ENCODE measurements around the gene CD83.

CD83 gene

GRCh38 chr6:14128012-14128411 is 10.4 kb downstream of the CD83 start:
- Histone ChIP-seq H3K27me3 (ENCODE audit: low read depth, low read length) (no peaks in the 10 kb centered on the region), H3K9me3 (ENCODE audit: control insufficient read depth in 1 of 2, low read length in 2 of 2) (no peaks in the 10 kb centered on the region), H3K27ac (ENCODE audit: low read length) (no peak overlapping the region), H3K4me3 (ENCODE audit: low read depth in 1 of 2, low read length in 2 of 2) (no peak overlapping the region), H3K4me1 (ENCODE audit: control insufficient read depth in 1 of 2, insufficient read depth in 2 of 2, low read length in 2 of 2) (peaks cover 0 to 14% of the 10 kb centered on the region in 2 donors), H3K36me3 (ENCODE audit: control insufficient read depth in 1 of 2, insufficient read depth in 2 of 2, low read length in 2 of 2) (no peaks in the 10 kb centered on the region)

GRCh38 chr6:14128746-14129145 is 11.2 kb downstream of the CD83 start:
- Histone ChIP-seq H3K27me3 (ENCODE audit: low read depth, low read length) (no peaks in the 10 kb centered on the region), H3K4me3 (ENCODE audit: low read depth in 1 of 2, low read length in 2 of 2) (no peak overlapping the region), H3K27ac (ENCODE audit: low read length) (no peak overlapping the region), H3K4me1 (ENCODE audit: control insufficient read depth in 1 of 2, insufficient read depth in 2 of 2, low read length in 2 of 2) (peaks cover 0 to 14% of the 10 kb centered on the region in 2 donors), H3K36me3 (ENCODE audit: control insufficient read depth in 1 of 2, insufficient read depth in 2 of 2, low read length in 2 of 2) (no peaks in the 10 kb centered on the region), H3K9me3 (ENCODE audit: control insufficient read depth in 1 of 2, low read length in 2 of 2) (no peaks in the 10 kb centered on the region)

- H3K36me3 ChIP-seq (ENCODE audit: control insufficient read depth in 1 of 2, insufficient read depth in 2 of 2, low read length in 2 of 2), result peaks cover 0 to 4% of the 10 kb centered on the region in 2 donors
- H3K27ac ChIP-seq (ENCODE audit: low read length), result no peak overlapping the region
- no peak overlapping the region for H3K4me3 ChIP-seq (ENCODE audit: low read depth in 1 of 2, low read length in 2 of 2)
- H3K27me3 ChIP-seq (ENCODE audit: low read depth, low read length), result no peaks in the 10 kb centered on the region
- peaks cover 0 to 14% of the 10 kb centered on the region in 2 donors for H3K4me1 ChIP-seq (ENCODE audit: control insufficient read depth in 1 of 2, insufficient read depth in 2 of 2, low read length in 2 of 2)
- no peaks in the 10 kb centered on the region for H3K9me3 ChIP-seq (ENCODE audit: control insufficient read depth in 1 of 2, low read length in 2 of 2)
These were observed 12.0 kb downstream of the CD83 start for GRCh38 chr6:14129575-14129974.

GRCh38 chr6:14130435-14131075 is 13.0 kb downstream of the CD83 start:
- H3K4me1 ChIP-seq (ENCODE audit: control insufficient read depth in 1 of 2, insufficient read depth in 2 of 2, low read length in 2 of 2), result peaks cover 0 to 14% of the 10 kb centered on the region in 2 donors
- no peaks in the 10 kb centered on the region for H3K9me3 ChIP-seq (ENCODE audit: control insufficient read depth in 1 of 2, low read length in 2 of 2)
- H3K27me3 ChIP-seq (ENCODE audit: low read depth, low read length), result no peaks in the 10 kb centered on the region
- H3K27ac ChIP-seq (ENCODE audit: low read length), result no peak overlapping the region
- H3K4me3 ChIP-seq (ENCODE audit: low read depth in 1 of 2, low read length in 2 of 2), result no peak overlapping the region
- H3K36me3 ChIP-seq (ENCODE audit: control insufficient read depth in 1 of 2, insufficient read depth in 2 of 2, low read length in 2 of 2), result peaks cover 0 to 13% of the 10 kb centered on the region in 2 donors

GRCh38 chr6:14131579-14131978 is 14.0 kb downstream of the CD83 start:
- no peak overlapping the region for H3K27ac ChIP-seq (ENCODE audit: low read length)
- H3K36me3 ChIP-seq (ENCODE audit: control insufficient read depth in 1 of 2, insufficient read depth in 2 of 2, low read length in 2 of 2), result peaks cover 0 to 13% of the 10 kb centered on the region in 2 donors
- no peaks in the 10 kb centered on the region for H3K27me3 ChIP-seq (ENCODE audit: low read depth, low read length)
- peaks cover 0 to 14% of the 10 kb centered on the region in 2 donors for H3K4me1 ChIP-seq (ENCODE audit: control insufficient read depth in 1 of 2, insufficient read depth in 2 of 2, low read length in 2 of 2)
- H3K9me3 ChIP-seq (ENCODE audit: control insufficient read depth in 1 of 2, low read length in 2 of 2), result no peaks in the 10 kb centered on the region
- no peak overlapping the region for H3K4me3 ChIP-seq (ENCODE audit: low read depth in 1 of 2, low read length in 2 of 2)

GRCh38 chr6:14132244-14132920 is 14.8 kb downstream of the CD83 start:
- Histone ChIP-seq H3K4me1 (ENCODE audit: control insufficient read depth in 1 of 2, insufficient read depth in 2 of 2, low read length in 2 of 2) (peaks cover 0 to 11% of the 10 kb centered on the region in 2 donors), H3K27ac (ENCODE audit: low read length) (no peak overlapping the region), H3K4me3 (ENCODE audit: low read depth in 1 of 2, low read length in 2 of 2) (no peak overlapping the region), H3K9me3 (ENCODE audit: control insufficient read depth in 1 of 2, low read length in 2 of 2) (no peaks in the 10 kb centered on the region), H3K36me3 (ENCODE audit: control insufficient read depth in 1 of 2, insufficient read depth in 2 of 2, low read length in 2 of 2) (peaks cover 0 to 13% of the 10 kb centered on the region in 2 donors), H3K27me3 (ENCODE audit: low read depth, low read length) (no peaks in the 10 kb centered on the region)

- no peaks in the 10 kb centered on the region for H3K9me3 ChIP-seq (ENCODE audit: control insufficient read depth in 1 of 2, low read length in 2 of 2)
- H3K27ac ChIP-seq (ENCODE audit: low read length), result no peak overlapping the region
- peaks cover 0 to 6% of the 10 kb centered on the region in 2 donors for H3K4me1 ChIP-seq (ENCODE audit: control insufficient read depth in 1 of 2, insufficient read depth in 2 of 2, low read length in 2 of 2)
- H3K27me3 ChIP-seq (ENCODE audit: low read depth, low read length), result no peaks in the 10 kb centered on the region
- no peak overlapping the region for H3K4me3 ChIP-seq (ENCODE audit: low read depth in 1 of 2, low read length in 2 of 2)
- peaks cover 0 to 13% of the 10 kb centered on the region in 2 donors for H3K36me3 ChIP-seq (ENCODE audit: control insufficient read depth in 1 of 2, insufficient read depth in 2 of 2, low read length in 2 of 2)
These were observed 15.3 kb downstream of the CD83 start for GRCh38 chr6:14132921-14133275.

- H3K36me3 ChIP-seq (ENCODE audit: control insufficient read depth in 1 of 2, insufficient read depth in 2 of 2, low read length in 2 of 2), result peaks cover 0 to 13% of the 10 kb centered on the region in 2 donors
- no peaks in the 10 kb centered on the region for H3K27me3 ChIP-seq (ENCODE audit: low read depth, low read length)
- H3K9me3 ChIP-seq (ENCODE audit: control insufficient read depth in 1 of 2, low read length in 2 of 2), result no peaks in the 10 kb centered on the region
- no peak overlapping the region for H3K27ac ChIP-seq (ENCODE audit: low read length)
- H3K4me3 ChIP-seq (ENCODE audit: low read depth in 1 of 2, low read length in 2 of 2), result no peak overlapping the region
- H3K4me1 ChIP-seq (ENCODE audit: control insufficient read depth in 1 of 2, insufficient read depth in 2 of 2, low read length in 2 of 2), result no peaks in the 10 kb centered on the region
These were observed 16.8 kb downstream of the CD83 start for GRCh38 chr6:14134211-14134910.

- no peaks in the 10 kb centered on the region for H3K9me3 ChIP-seq (ENCODE audit: control insufficient read depth in 1 of 2, low read length in 2 of 2)
- no peaks in the 10 kb centered on the region for H3K27me3 ChIP-seq (ENCODE audit: low read depth, low read length)
- H3K4me3 ChIP-seq (ENCODE audit: low read depth in 1 of 2, low read length in 2 of 2), result no peak overlapping the region
- H3K4me1 ChIP-seq (ENCODE audit: control insufficient read depth in 1 of 2, insufficient read depth in 2 of 2, low read length in 2 of 2), result no peaks in the 10 kb centered on the region
- H3K27ac ChIP-seq (ENCODE audit: low read length), result no peak overlapping the region
- H3K36me3 ChIP-seq (ENCODE audit: control insufficient read depth in 1 of 2, insufficient read depth in 2 of 2, low read length in 2 of 2), result peaks cover 0 to 13% of the 10 kb centered on the region in 2 donors
These were observed 18.4 kb downstream of the CD83 start for GRCh38 chr6:14135893-14136539.

- Histone ChIP-seq H3K4me1 (ENCODE audit: control insufficient read depth in 1 of 2, insufficient read depth in 2 of 2, low read length in 2 of 2) (no peaks in the 10 kb centered on the region), H3K36me3 (ENCODE audit: control insufficient read depth in 1 of 2, insufficient read depth in 2 of 2, low read length in 2 of 2) (peaks cover 0 to 13% of the 10 kb centered on the region in 2 donors), H3K27ac (ENCODE audit: low read length) (no peak overlapping the region), H3K27me3 (ENCODE audit: low read depth, low read length) (no peaks in the 10 kb centered on the region), H3K9me3 (ENCODE audit: control insufficient read depth in 1 of 2, low read length in 2 of 2) (no peaks in the 10 kb centered on the region), H3K4me3 (ENCODE audit: low read depth in 1 of 2, low read length in 2 of 2) (no peak overlapping the region)
These were observed 21.2 kb downstream of the CD83 start for GRCh38 chr6:14138701-14139215.
